Small intestine (tissue), 16 donors: ENCODE results near the gene HDAC9. TPM values are rescaled to one million over a fixed set of nuclear protein-coding genes. Genes with fewer than 3 reads are reported as not detected.

ENCODE experiments used
- DNase-seq, 2 donors: peaks; one replicate each; pipeline versions ENCODE4 v3.0.0 to v3.0.0-alpha.2; 2013
- FAIRE-seq: peaks from 2 replicates; lab custom pipeline; 2012; peaks lifted over from hg19 to GRCh38; lab: Jason Lieb, UNC
- H3K27ac ChIP-seq, 3 donors: one replicate each; pipeline ENCODE4 v1.5.1; 2013; ENCODE audit warnings: low read length in 2 of 3, mild to moderate bottlenecking in 2 of 3, control low read depth in 1 of 3, inconsistent platforms in 1 of 3, low read depth in 1 of 3, moderate library complexity in 1 of 3
- H3K27me3 ChIP-seq, 3 donors: one replicate each; pipeline ENCODE4 v1.6.1; 2013; ENCODE audit warnings: low read length in 3 of 3, inconsistent platforms in 1 of 3; ENCODE audit not compliant: control insufficient read depth in 3 of 3, insufficient read depth in 3 of 3
- H3K36me3 ChIP-seq, 3 donors: one replicate each; pipeline ENCODE4 v1.6.1; 2013; ENCODE audit warnings: low read length in 3 of 3, inconsistent platforms in 1 of 3, low read depth in 1 of 3, mild to moderate bottlenecking in 1 of 3, moderate library complexity in 1 of 3; ENCODE audit not compliant: control insufficient read depth in 3 of 3, insufficient read depth in 2 of 3
- H3K4me1 ChIP-seq, 3 donors: one replicate each; pipeline ENCODE4 v1.6.1; 2013; ENCODE audit warnings: low read length in 2 of 3, inconsistent platforms in 1 of 3, low read depth in 1 of 3, mild to moderate bottlenecking in 1 of 3, moderate library complexity in 1 of 3; ENCODE audit not compliant: control insufficient read depth in 3 of 3, insufficient read depth in 2 of 3
- H3K4me3 ChIP-seq, 3 donors: one replicate each; pipeline ENCODE4 v1.5.1; 2013; ENCODE audit warnings: low read length in 3 of 3, control low read depth in 1 of 3, inconsistent platforms in 1 of 3, low read depth in 1 of 3, mild to moderate bottlenecking in 1 of 3, moderate library complexity in 1 of 3
- H3K9me3 ChIP-seq, 2 donors: one replicate each; pipeline ENCODE4 v1.6.1; 2013; ENCODE audit warnings: low read depth in 1 of 2, low read length in 1 of 2; ENCODE audit not compliant: control insufficient read depth in 2 of 2, insufficient read depth in 1 of 2
- WGBS, 3 donors: extraction: QIAGEN DNeasy Blood & Tissue Kit; methylation state at CpG; one replicate each; pipeline ENCODE4 v1.1.7; 2013; 5-methylcytosine and 5-hydroxymethylcytosine counted together
- long read RNA-seq, 10 donors: transcript quantifications; one replicate each; lab custom pipeline, GENCODE V29; 2026
- polyA plus RNA-seq, 4 donors: library from polyadenylated mRNA; stranded (reverse) in 3 of 4; unstranded in 1 of 4; fragments of 200-250 nt in 3 of 4; fragments of 120-200 nt in 1 of 4; gene quantifications; one replicate each; pipeline versions ENCODE4 v1.2.1 to v1.2.3, GENCODE V29; 2013
- donor health status: healthy with polysubstance abuse.
- donor health status: control.
- donor health status: control.
- donor health status: Bipolar disorder and iron deficiency.
- donor health status: healthy.

The HDAC9 gene
- polyA plus RNA-seq, result 1 to 10 TPM in 3 of 4 donors, not detected in 1; 2.2 to 2.7 (median 2.7) TPM
- long read RNA-seq, donor 1, result 0 reads
- long read RNA-seq, donor 2, result 0 reads
- long read RNA-seq, donor 3, result 0 reads
- long read RNA-seq, donor 4, result 0 reads
- long read RNA-seq, donor 5, result 0 reads
- long read RNA-seq, donor 6, result 0 reads
- long read RNA-seq, donor 7, full-length matches to known transcripts, result 1 of 1 reads
- long read RNA-seq, donor 7, partial matches to known transcripts, result 0 of 1 reads
- long read RNA-seq, donor 7, other reads (novel, unspliced or antisense), result 0 of 1 reads
- long read RNA-seq, donor 8, result 0 reads
- long read RNA-seq, donor 9, result 0 reads
- long read RNA-seq, donor 10, full-length matches to known transcripts, result 1 of 1 reads
- long read RNA-seq, donor 10, partial matches to known transcripts, result 0 of 1 reads
- long read RNA-seq, donor 10, other reads (novel, unspliced or antisense), result 0 of 1 reads

DNA sequence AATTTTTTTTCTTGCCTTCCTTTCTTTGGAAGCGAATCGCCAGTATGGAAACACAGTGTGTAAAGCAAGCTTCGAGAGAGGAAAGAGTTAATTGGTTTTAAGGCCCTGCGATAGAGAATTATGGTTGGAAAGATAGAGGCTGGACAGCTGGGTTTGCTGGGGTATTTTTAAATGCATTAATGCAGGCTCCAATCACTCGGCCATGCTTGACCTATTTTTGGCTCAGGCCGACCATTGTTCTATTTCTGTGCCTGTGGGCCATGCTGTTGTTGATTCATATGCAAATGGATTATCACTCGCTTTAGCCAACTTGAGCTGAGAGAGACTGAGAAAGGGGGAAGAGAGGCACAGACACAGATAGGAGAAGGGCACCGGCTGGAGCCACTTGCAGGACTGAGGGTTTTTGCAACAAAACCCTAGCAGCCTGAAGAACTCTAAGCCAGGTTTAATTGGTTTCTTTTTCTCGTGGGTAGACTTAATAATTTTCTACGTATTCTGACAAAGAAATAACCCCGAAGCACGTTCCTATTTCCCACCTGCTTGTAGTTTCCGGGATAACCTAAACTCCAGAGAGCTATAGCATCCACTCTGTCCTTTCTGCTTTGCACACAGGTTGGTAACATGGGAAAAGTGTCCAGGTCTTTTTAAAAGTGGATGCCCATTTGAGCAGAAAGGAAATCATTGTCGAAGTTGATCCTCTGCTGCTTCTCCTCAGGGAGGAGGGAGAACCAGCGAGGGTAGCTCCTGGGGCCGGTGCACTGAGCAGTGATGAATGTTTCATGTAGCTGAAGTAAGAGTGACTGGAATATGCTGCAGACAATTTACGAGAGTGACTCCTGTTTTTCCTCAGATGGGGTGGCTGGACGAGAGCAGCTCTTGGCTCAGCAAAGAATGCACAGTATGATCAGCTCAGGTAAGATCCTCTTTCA is at the start of gene HDAC9:
TSS of gene HDAC9 (plus strand) at position 338 of the 929 bp plus-strand sequence. CDS start at position 892, 554 bp downstream.
- Histone ChIP-seq H3K4me1 (no peaks in the 10 kb centered on the region), H3K27me3 (no peaks in the 10 kb centered on the region), H3K9me3 (no peaks in the 10 kb centered on the region), H3K4me3 (peak within 1 kb of the TSS in 2 of 3 donors; percentile 11 to 31), H3K27ac (peak within 1 kb of the TSS in 2 of 3 donors; percentile 2 to 53), H3K36me3 (no peaks in the 10 kb centered on the region)
- peak in 1 of 2 donors; percentile 16 for DNase-seq
- 21 to 34% (median 31%) methylated on average over 18 of the region's 18 CpGs for WGBS, 3 donors
- FAIRE-seq, result no peak

DNA sequence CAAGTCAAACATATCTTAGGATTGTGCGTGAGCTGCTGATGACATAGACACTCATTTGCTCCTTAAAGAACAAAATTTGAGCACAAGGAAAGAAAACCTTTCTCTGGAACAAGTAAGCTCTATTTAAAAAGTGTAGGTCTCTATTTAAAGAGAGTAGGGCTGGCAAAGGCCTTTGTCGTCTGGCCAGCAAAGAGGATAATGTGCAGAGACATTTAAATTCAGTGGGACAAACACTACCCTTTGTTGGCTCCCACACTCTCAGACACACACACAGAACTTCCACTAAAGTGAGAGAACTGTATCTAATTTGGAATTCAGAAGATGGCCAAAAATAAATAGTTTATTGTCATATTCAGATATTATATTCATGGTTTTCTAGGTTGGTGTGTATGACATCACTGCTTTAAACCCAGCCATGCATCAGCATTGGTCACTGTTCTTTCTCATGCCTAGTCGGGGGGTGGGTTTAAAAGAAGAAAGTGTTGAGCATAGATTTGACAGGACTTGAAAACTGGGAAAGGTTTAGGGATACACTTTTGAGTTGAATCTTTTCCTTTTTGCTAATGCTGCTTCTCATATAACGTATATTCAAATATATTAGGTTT is 49.5 kb upstream of the HDAC9 start:
- 84 to 88% (median 86%) methylated on average over 4 of the region's 4 CpGs for WGBS, 3 donors
- Histone ChIP-seq H3K4me3 (no peak overlapping the region), H3K9me3 (no peaks in the 10 kb centered on the region), H3K27ac (no peak overlapping the region), H3K27me3 (no peaks in the 10 kb centered on the region), H3K36me3 (no peaks in the 10 kb centered on the region), H3K4me1 (no peaks in the 10 kb centered on the region)
- DNase-seq, result no peak
- no peak for FAIRE-seq

DNA sequence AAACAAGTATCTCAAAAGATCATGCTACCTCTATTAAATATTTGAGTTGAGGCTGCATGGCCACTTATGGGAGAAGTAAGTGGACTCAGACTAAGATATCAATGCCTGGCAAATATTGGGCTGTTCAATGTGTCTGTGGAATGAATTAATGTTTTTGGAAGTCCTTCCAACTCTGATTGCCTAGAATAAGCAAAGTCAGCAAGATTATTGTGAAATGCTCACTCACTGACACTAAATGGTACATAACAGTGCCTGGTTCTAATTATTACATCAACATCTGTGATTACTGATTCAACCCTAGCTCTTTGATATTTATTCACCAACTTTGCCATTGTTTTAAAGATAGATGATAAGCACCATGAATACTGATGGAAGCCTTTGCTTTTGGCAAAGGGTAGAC is 45.5 kb upstream of the HDAC9 start:
- no peaks in the 10 kb centered on the region for H3K9me3 ChIP-seq
- no peak overlapping the region for H3K27ac ChIP-seq
- FAIRE-seq, result no peak
- H3K27me3 ChIP-seq, result no peaks in the 10 kb centered on the region
- no peak overlapping the region for H3K4me3 ChIP-seq
- H3K4me1 ChIP-seq, result no peaks in the 10 kb centered on the region
- DNase-seq, result no peak
- no peaks in the 10 kb centered on the region for H3K36me3 ChIP-seq

DNA sequence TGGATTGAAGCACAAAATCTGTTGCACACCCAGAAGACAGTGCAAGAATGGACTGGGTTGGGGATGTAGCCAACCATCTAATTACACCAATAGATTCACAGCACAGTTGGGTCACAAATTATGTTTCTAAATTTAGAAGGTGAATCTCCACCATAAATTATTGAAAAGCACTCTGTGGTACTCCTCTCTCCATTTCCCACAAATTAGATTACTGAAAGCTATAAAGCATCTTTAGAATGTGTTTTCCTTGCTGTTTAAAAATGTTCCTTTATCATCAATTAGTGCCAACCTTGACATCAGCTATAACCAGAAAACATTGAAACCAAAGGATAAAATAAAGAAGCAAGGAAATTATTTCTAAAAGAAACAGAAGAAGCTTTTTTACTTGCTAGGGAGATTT is 39.9 kb upstream of the HDAC9 start:
- H3K27me3 ChIP-seq, result no peaks in the 10 kb centered on the region
- H3K4me3 ChIP-seq, result no peak overlapping the region
- DNase-seq (no peak), FAIRE-seq (no peak)
- H3K9me3 ChIP-seq, result no peaks in the 10 kb centered on the region
- H3K27ac ChIP-seq, result no peak overlapping the region
- no peaks in the 10 kb centered on the region for H3K4me1 ChIP-seq
- H3K36me3 ChIP-seq, result no peaks in the 10 kb centered on the region

DNA sequence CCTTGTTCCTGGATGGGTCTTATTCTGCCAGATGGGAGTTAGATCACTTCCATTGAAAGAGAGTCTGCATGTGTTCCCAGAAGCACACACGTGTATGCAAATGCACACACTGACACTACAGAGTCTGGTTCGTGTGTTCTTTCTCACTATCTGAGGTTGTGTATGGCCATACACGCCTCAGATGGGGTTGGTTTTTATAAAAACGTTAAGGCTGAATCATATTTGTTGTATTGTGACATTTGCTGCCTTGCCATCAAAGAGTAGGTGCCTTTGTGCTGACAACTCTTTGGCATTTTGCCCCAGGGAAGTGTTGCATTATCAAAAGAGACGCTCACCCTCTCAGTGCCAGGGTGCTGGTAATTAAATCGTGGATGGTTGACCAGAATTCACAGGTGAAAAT is 37.7 kb upstream of the HDAC9 start:
- Histone ChIP-seq H3K27me3 (no peaks in the 10 kb centered on the region), H3K9me3 (no peaks in the 10 kb centered on the region), H3K4me1 (no peaks in the 10 kb centered on the region), H3K36me3 (no peaks in the 10 kb centered on the region), H3K4me3 (no peak overlapping the region), H3K27ac (no peak overlapping the region)
- WGBS, 3 donors, result 48 to 72% (median 50%) methylated on average over 6 of the region's 6 CpGs
- DNase-seq (no peak), FAIRE-seq (no peak)

DNA sequence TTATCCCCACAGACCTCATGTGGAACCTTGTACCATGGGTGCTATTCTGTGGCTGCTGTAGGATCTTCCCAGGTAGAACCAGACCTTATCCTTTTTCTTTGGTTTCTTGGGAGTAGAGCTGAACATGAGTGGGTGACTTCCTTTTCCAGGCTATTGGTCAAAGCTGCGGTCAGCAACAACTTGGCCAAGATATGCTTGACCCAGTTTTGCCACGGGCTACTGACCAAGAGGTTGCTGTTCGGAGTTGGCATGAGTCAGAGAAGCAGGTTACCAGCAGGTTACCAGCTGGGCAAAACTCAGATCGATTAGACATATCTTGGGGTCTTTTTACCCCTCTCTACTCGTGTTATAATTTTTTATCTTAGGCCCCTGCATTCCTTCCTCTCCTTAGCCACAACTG is 36.7 kb upstream of the HDAC9 start:
- H3K9me3 ChIP-seq, result no peaks in the 10 kb centered on the region
- FAIRE-seq (no peak), DNase-seq (no peak)
- no peaks in the 10 kb centered on the region for H3K36me3 ChIP-seq
- H3K27me3 ChIP-seq, result no peaks in the 10 kb centered on the region
- WGBS, 3 donors, result 61 to 71% (median 67%) methylated on average over 5 of the region's 5 CpGs
- H3K4me3 ChIP-seq, result no peak overlapping the region
- no peak overlapping the region for H3K27ac ChIP-seq
- no peaks in the 10 kb centered on the region for H3K4me1 ChIP-seq

DNA sequence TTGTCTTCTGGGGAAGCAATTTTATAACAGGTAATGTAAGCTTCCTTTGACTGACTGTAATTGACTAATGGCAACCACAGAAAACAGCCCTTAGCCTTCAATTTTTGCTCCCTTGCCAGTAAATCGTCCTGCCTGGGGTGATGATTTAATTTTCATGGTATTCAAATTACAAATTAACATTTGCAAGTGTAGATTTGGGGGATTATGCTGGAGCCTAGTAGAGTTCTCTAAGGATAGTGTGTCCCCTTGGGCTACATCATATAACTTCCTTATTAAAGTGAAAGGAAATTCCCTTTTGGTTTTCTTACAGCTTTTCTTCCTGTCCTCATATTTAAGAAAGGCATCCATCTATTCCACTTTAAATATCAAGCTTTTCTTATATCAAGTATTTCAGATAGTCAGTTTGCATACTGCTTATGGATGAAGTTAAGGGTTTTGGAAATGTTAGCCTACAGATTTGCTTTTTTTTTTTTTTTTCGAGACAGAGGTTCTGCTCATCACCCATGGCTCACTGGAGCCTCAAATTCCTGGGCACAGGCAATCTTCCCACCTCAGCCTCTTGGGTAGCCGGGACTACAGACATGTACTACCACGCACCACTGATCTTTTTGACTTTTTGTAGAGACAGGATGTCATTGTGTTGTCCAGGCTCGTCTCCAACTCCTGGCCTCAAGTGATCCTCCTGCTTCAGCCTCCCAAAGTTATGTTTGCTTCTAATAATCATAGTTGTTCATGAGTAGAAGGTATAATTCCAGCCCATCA is 35.9 kb upstream of the HDAC9 start:
- H3K4me1 ChIP-seq, result no peaks in the 10 kb centered on the region
- H3K27me3 ChIP-seq, result no peaks in the 10 kb centered on the region
- 59 to 75% (median 61%) methylated on average over 5 of the region's 5 CpGs for WGBS, 3 donors
- no peak overlapping the region for H3K4me3 ChIP-seq
- H3K9me3 ChIP-seq, result no peaks in the 10 kb centered on the region
- no peaks in the 10 kb centered on the region for H3K36me3 ChIP-seq
- DNase-seq (no peak), FAIRE-seq (no peak)
- no peak overlapping the region for H3K27ac ChIP-seq
